Stimulated activated CD8-positive, alpha-beta memory T cell treated with anti-CD3 and anti-CD28 coated beads, Interleukin-4, amount 100 ng/mL, for 24 hours (primary cell): ENCODE measurements around the gene ZNF221.

Source experiments
- DNase-seq: peaks from one replicate; pipeline ENCODE4 v3.0.0-alpha.2; 2020; ENCODE audit warnings: low read depth

ZNF221 gene

GRCh38 chr19:43957891-43958290, 6.9 kb downstream of the ZNF221 start:
- no peak for DNase-seq

- no peak for DNase-seq
Measured at GRCh38 chr19:43960411-43960810, 9.4 kb downstream of the ZNF221 start.

DNA sequence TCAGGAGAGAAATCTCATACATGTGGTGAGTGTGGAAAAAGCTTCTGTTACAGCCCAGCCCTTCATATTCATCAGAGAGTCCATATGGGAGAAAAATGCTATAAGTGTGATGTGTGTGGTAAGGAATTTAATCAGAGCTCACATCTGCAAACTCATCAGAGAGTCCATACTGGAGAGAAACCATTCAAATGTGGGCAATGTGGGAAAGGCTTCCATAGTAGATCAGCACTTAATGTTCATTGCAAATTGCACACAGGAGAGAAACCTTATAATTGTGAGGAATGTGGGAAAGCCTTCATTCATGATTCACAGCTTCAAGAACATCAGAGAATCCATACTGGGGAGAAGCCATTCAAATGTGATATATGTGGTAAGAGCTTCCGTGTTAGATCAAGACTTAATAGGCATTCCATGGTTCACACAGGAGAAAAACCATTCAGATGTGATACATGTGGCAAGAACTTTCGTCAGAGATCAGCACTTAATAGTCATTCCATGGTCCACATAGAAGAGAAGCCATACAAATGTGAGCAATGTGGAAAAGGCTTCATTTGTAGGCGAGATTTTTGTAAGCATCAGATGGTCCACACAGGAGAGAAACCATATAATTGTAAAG, 15.2 kb downstream of the ZNF221 start:
- no peak for DNase-seq

GRCh38 chr19:43976732-43977131, 25.7 kb downstream of the ZNF221 start:
- no peak for DNase-seq

- no peak for DNase-seq
Measured at GRCh38 chr19:43983544-43983911, 32.5 kb downstream of the ZNF221 start.

DNA sequence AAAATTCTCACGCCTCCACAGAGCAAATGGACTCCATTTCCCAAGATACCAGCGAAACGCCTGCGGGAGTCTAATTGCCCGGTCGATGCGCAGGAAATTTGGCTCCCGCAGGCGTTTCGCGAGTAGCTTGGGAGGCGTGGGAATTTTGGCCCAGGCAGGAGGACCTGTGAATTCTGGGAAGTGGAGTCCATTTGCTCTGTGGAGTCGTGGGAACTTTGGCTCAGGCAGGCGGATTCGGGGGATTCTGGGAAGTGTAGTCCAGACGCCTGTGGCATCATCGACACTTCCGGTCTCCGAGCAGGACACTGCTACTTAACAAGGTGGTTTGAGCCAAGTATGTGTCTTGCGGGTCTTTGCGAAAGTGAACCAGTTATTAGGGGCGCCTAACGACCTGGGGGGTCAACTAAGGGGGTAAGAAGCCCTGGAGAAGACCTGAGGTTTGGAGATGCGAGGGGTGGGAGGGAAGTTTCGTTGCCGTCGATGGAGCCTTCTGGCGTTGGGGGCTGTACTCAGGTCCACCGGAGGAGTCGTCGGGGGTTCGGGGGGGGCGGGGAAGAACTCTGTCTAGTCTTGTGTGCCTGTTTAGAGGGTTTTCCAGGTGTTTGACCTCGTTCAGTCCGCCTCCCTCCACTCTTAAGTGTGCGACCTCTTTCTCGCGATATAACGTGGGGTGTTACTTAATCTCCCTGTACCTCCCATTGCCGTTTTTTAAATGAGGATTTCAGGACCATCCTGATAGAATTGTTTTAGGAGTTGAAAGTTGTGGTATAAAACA, 33.1 kb downstream of the ZNF221 start, which contains the start of gene ZNF155:
Gene ZNF155, plus strand, starts transcription at position 277 of the 775 bp plus-strand sequence. CDS start 4,356 bp downstream, outside the sequence.
- peak; percentile 62 for DNase-seq

- DNase-seq = no peak
Measured at GRCh38 chr19:43984687-43985000, 33.6 kb downstream of the ZNF221 start.

- DNase-seq = no peak
Measured at GRCh38 chr19:43997631-43998290, 46.7 kb downstream of the ZNF221 start.

GRCh38 chr19:44002212-44002565, 51.2 kb downstream of the ZNF221 start:
- DNase-seq = no peak

- DNase-seq = peak; percentile 72
Measured at GRCh38 chr19:44002566-44003460, 51.8 kb downstream of the ZNF221 start, which contains the start of gene ZNF230. Gene ZNF230, plus strand, starts transcription at chr19:44002957. Its CDS starts 4,122 bp downstream, at chr19:44007079.

DNA sequence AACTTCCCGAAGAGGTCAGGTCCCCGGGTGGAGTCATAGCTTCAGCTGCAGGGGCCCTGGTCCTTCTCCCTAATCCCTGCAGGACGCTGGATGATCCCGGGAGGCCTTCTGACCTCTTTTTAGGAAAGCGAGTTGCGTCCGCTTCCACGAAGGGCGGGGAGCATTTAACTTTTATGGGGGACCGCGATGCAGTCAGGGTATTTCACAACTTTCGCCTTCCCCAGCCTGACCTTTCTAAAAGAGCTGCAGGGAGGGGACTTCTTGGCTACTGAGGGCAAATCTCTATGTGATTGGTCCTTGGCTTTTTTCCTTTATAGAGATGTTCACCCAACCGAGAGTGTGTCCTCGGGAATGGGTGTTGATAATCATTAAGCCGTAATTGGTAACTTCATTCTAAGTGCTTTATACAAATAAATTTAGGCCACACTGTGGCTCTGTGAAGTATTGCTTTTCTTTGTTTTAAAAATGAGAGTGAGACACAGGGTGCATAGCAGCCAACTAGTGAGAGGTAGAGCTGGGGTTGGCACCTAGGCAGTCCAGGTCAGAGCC, 52.5 kb downstream of the ZNF221 start:
- no peak for DNase-seq

DNA sequence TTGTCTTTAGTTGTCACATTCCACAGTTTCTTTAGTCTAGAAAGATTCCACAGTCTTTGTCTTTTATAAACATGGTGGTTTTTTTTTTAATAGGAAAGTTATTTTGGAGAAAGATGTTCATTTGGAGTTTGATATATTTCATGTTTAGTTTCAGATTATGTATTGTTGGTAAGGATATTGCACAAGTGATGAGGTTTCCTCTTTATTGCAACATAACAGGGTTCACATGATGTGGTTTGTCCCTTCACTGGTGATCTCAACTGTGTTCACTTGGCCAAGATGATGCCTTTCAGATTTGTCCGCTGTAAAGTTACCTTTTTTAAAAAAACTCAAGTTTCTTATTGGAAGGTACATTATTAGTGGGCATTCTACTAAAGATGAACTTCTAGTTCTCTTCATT, 54.9 kb downstream of the ZNF221 start:
- no peak for DNase-seq

- no peak for DNase-seq
Measured at GRCh38 chr19:44007473-44007872, 56.4 kb downstream of the ZNF221 start.

GRCh38 chr19:44010468-44010867, 59.4 kb downstream of the ZNF221 start:
- DNase-seq = no peak
